ENCODE results near the gene MYO7B. TPM values are rescaled to one million over a fixed set of nuclear protein-coding genes. Genes with fewer than 3 reads are reported as not detected.
"Not testable (repeated sequence)": the region's sequence is repeated elsewhere in the genome, so short reads cannot be mapped to it uniquely, and the experiment has no call there.

Gene MYO7B
- total RNA-seq, 1 donor from 2014 or later = 1.3 TPM

- intact Hi-C loops (cut with DNase I) = no loop called here
- H3K4me3 ChIP-seq = no peak overlapping the region
- no peaks in the 10 kb centered on the region for H3K27me3 ChIP-seq
- H3K4me1 ChIP-seq = peaks cover 0 to 6% of the 10 kb centered on the region in 2 donors
- H3K36me3 ChIP-seq = no peaks in the 10 kb centered on the region
- no peak overlapping the region for H3K27ac ChIP-seq
- H3K9me3 ChIP-seq = no peaks in the 10 kb centered on the region
- TF ChIP-seq, protein P1, sequence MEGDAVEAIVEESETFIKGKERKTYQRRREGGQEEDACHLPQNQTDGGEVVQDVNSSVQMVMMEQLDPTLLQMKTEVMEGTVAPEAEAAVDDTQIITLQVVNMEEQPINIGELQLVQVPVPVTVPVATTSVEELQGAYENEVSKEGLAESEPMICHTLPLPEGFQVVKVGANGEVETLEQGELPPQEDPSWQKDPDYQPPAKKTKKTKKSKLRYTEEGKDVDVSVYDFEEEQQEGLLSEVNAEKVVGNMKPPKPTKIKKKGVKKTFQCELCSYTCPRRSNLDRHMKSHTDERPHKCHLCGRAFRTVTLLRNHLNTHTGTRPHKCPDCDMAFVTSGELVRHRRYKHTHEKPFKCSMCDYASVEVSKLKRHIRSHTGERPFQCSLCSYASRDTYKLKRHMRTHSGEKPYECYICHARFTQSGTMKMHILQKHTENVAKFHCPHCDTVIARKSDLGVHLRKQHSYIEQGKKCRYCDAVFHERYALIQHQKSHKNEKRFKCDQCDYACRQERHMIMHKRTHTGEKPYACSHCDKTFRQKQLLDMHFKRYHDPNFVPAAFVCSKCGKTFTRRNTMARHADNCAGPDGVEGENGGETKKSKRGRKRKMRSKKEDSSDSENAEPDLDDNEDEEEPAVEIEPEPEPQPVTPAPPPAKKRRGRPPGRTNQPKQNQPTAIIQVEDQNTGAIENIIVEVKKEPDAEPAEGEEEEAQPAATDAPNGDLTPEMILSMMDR (IDR thresholded peaks at IDR 0.05) = no peak
- DNase-seq (ENCODE audit: low spot score in 2 of 2) = no peak
Measured at GRCh38 chr2:127537644-127538043, 2.2 kb downstream of the MYO7B start.

DNA sequence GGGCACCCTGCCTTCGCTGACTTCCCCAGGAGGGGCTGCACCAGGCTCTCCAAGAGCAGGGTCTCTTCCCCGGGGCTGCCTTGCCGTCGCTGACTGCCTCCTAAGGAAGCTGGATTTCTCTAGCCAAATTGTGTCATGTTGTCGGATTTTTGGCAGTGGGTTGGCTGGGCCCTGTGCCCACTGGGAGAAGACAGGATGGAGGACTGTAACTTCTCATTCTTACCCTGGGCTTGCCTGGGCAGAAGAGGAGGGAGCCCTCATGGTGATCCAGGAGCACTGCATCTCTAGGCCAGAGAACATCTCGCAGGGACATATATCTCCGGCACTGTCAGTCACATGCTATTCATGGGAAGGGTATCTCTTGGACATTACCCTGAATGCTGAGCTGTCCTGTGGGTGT is 6.3 kb downstream of the MYO7B start:
- Histone ChIP-seq H3K36me3 (no peaks in the 10 kb centered on the region), H3K27ac (no peak overlapping the region), H3K27me3 (no peaks in the 10 kb centered on the region), H3K4me1 (peaks cover 0 to 6% of the 10 kb centered on the region in 2 donors), H3K9me3 (no peaks in the 10 kb centered on the region), H3K4me3 (no peak overlapping the region)
- intact Hi-C loops (cut with DNase I) = no loop called here
- TF ChIP-seq, protein P1 (IDR thresholded peaks at IDR 0.05) = no peak
- no peak for DNase-seq (ENCODE audit: low spot score in 2 of 2)

DNA sequence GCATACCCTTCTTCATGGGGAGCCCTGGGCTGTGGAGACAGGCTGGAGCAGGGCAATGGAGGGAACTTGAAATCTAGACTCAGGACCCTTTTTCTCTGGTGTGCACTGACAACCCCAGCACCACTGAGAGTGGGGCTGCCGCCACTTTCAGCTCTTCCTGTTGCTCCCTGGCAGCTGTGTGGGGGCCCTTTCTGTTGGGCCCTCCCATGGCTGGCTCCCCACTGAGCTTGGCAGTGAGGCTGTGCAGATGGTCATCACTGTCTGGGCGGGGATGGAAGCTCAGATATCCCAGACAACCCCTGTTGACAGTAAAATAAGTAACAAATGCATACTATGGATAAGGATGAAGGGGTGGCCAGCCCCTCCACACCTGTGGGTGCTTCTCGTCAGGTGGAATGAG is 6.7 kb downstream of the MYO7B start:
- TF ChIP-seq, protein P1 (IDR thresholded peaks at IDR 0.05) = no peak
- Histone ChIP-seq H3K27ac (no peak overlapping the region), H3K4me1 (peaks cover 0 to 6% of the 10 kb centered on the region in 2 donors), H3K4me3 (no peak overlapping the region), H3K36me3 (no peaks in the 10 kb centered on the region), H3K9me3 (no peaks in the 10 kb centered on the region), H3K27me3 (no peaks in the 10 kb centered on the region)
- DNase-seq (ENCODE audit: low spot score in 2 of 2) = no peak
- intact Hi-C loops (cut with DNase I) = no loop called here

DNA sequence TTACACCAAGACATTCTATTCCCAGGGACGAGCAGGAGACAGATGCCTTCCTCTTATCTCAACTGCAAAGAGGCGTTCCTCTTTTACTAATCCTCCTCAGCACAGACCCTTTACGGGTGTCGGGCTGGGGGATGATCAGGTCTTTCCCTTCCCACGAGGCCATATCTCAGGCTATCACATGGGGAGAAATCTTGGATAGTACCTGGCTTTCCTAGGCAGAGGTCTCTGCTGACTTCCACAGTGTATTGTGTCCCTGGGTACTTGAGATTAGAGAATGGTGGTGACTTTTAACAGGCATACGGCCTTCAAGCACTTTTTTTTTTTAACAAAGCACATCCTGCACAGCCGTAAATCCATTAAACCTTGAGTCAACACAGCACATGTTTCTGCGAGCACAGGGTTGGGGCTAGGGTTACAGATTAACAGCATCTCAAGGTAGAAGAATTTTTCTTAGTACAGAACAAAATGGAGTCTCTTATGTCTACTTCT is 7.6 kb downstream of the MYO7B start:
- H3K9me3 ChIP-seq; intact Hi-C loops (cut with DNase I); H3K4me1 ChIP-seq; H3K27me3 ChIP-seq; DNase-seq (ENCODE audit: low spot score in 2 of 2); H3K36me3 ChIP-seq; H3K4me3 ChIP-seq; H3K27ac ChIP-seq: not testable (repeated sequence)

DNA sequence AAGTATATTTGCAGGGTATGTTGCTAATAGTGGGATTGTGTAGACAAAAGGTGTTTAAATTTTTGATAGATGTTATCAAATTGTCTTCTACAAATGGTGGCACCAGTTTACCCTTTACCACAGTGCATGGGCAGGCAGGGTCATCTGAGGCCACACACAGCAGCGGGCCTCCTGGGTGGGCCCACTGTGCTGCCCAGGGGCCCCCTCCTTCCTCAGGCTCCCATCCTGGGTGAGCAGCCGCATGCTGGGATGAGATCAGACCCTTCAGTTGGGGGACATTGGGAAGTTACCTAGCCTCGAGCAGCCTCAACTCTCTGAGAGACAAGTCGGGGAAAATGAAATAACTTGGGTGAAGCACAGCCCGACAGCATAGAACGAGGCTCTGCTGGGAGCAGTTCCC is 9.7 kb downstream of the MYO7B start:
- H3K4me1 ChIP-seq = peaks cover 0 to 6% of the 10 kb centered on the region in 2 donors
- H3K27ac ChIP-seq = no peak overlapping the region
- TF ChIP-seq, protein P1 (IDR thresholded peaks at IDR 0.05) = no peak
- no peak overlapping the region for H3K4me3 ChIP-seq
- no peaks in the 10 kb centered on the region for H3K27me3 ChIP-seq
- H3K9me3 ChIP-seq = no peaks in the 10 kb centered on the region
- intact Hi-C loops (cut with DNase I) = no loop called here
- no peaks in the 10 kb centered on the region for H3K36me3 ChIP-seq
- no peak for DNase-seq (ENCODE audit: low spot score in 2 of 2)

GRCh38 chr2:127545796-127546195 is 10.3 kb downstream of the MYO7B start:
- H3K27ac ChIP-seq = no peak overlapping the region
- TF ChIP-seq, protein P1 (IDR thresholded peaks at IDR 0.05) = no peak
- no peaks in the 10 kb centered on the region for H3K27me3 ChIP-seq
- no peaks in the 10 kb centered on the region for H3K36me3 ChIP-seq
- no peak overlapping the region for H3K4me3 ChIP-seq
- intact Hi-C loops (cut with DNase I) = no loop called here
- no peaks in the 10 kb centered on the region for H3K9me3 ChIP-seq
- no peak for DNase-seq (ENCODE audit: low spot score in 2 of 2)
- peaks cover 0 to 6% of the 10 kb centered on the region in 2 donors for H3K4me1 ChIP-seq
